MM.1S (cell line): Measurements from ENCODE around the gene AKAP6.
A peak's percentile ranks its signal among the peaks of the same experiment; 100 is the strongest.

Experiments
- DNase-seq: peaks from one replicate; pipeline ENCODE4 v3.0.0-alpha.2; 2015
- H2AFZ ChIP-seq: fragments of 300-600 bp; sonication (generic); 2 replicates; pipeline ENCODE4 v1.6.0; 2016; ENCODE audit warnings: antibody characterized with exemption, low read length
- H3F3A ChIP-seq: fragments of 300-600 bp; sonication (generic); 2 replicates; pipeline ENCODE4 v1.6.1; 2016; ENCODE audit warnings: mild to moderate bottlenecking, antibody characterized with exemption, low read length, moderate library complexity, mixed read lengths; ENCODE audit not compliant: insufficient read depth
- H3K27ac ChIP-seq: fragments of 300-600 bp; sonication (generic); 2 replicates; pipeline ENCODE4 v1.5.1; 2016; ENCODE audit warnings: mild to moderate bottlenecking, low read length
- H3K27me3 ChIP-seq: fragments of 300-600 bp; sonication (generic); replicated peaks from 2 replicates; pipeline ENCODE4 v1.6.0; 2016; ENCODE audit warnings: low read length; ENCODE audit not compliant: insufficient read depth
- H3K36me3 ChIP-seq: fragments of 300-600 bp; sonication (generic); replicated peaks from 2 replicates; pipeline ENCODE4 v1.6.1; 2016; ENCODE audit warnings: mild to moderate bottlenecking, low read length, mixed read lengths; ENCODE audit not compliant: insufficient read depth
- H3K4me1 ChIP-seq: fragments of 300-600 bp; sonication (generic); 2 replicates; pipeline ENCODE4 v1.6.1; 2016; ENCODE audit warnings: low read length, mixed read lengths
- H3K4me2 ChIP-seq: fragments of 300-600 bp; sonication (generic); 2 replicates; pipeline ENCODE4 v1.6.0; 2016; ENCODE audit warnings: low read depth, low read length
- H3K4me3 ChIP-seq: fragments of 300-600 bp; sonication (generic); 2 replicates; pipeline ENCODE4 v1.5.1; 2016; ENCODE audit warnings: low read length, mixed read lengths
- H3K79me2 ChIP-seq: fragments of 300-600 bp; sonication (generic); 2 replicates; pipeline ENCODE4 v1.6.1; 2016; ENCODE audit warnings: mixed run types, low read length, mixed read lengths
- H3K9ac ChIP-seq: fragments of 300-600 bp; sonication (generic); 2 replicates; pipeline ENCODE4 v1.6.1; 2016; ENCODE audit warnings: low read length, mixed read lengths
- H3K9me2 ChIP-seq: fragments of 300-600 bp; sonication (generic); replicated peaks from 2 replicates; pipeline ENCODE4 v1.6.1; 2016; ENCODE audit warnings: mild to moderate bottlenecking, low read length, mixed read lengths; ENCODE audit not compliant: insufficient read depth
- H3K9me3 ChIP-seq: fragments of 300-600 bp; sonication (generic); replicated peaks from 2 replicates; pipeline ENCODE4 v1.6.1; 2016; ENCODE audit warnings: mild to moderate bottlenecking, low read length, mixed read lengths; ENCODE audit not compliant: insufficient read depth
- H4K20me1 ChIP-seq: fragments of 300-600 bp; sonication (generic); 2 replicates; pipeline ENCODE4 v1.6.1; 2016; ENCODE audit warnings: mild to moderate bottlenecking, low read length, moderate library complexity, mixed read lengths; ENCODE audit not compliant: insufficient read depth
- CTCF ChIP-seq: fragments of 300-600 bp; sonication (generic); IDR thresholded peaks from 2 replicates; pipeline ENCODE4 v1.5.1; 2016; ENCODE audit warnings: antibody characterized with exemption, low read length, mixed read lengths
- EZH2 ChIP-seq: fragments of 300-600 bp; sonication (generic); optimal IDR thresholded peaks from 2 replicates; pipeline ENCODE3; 2017; ENCODE audit warnings: low read depth, mild to moderate bottlenecking, antibody characterized with exemption, low read length, mixed read lengths
- EZH2phosphoT487 ChIP-seq: fragments of 300-600 bp; sonication (generic); IDR thresholded peaks from 2 replicates; pipeline ENCODE4 v1.6.1; 2018; ENCODE audit warnings: antibody characterized with exemption, low read length

The AKAP6 gene

GRCh38 chr14:32453857-32454810 lies 125.0 kb downstream of the AKAP6 start:
- H3K27ac ChIP-seq = peak overlapping the region; percentile 10; the same call in 1 of the 2 replicates
- DNase-seq = peak; percentile 28
- H3K9ac ChIP-seq = no peak overlapping the region

GRCh38 chr14:32457213-32457920 lies 128.3 kb downstream of the AKAP6 start:
- Histone ChIP-seq H3K4me1 (peaks cover 4% of the 10 kb centered on the region; the same call in 1 of the 2 replicates), H3K27ac (no peak overlapping the region), H2AFZ (no peak overlapping the region), H3K27me3 (no peaks in the 10 kb centered on the region), H3K4me3 (no peak overlapping the region), H3F3A (no peaks in the 10 kb centered on the region), H3K9ac (no peak overlapping the region), H3K9me2 (no peaks in the 10 kb centered on the region), H3K79me2 (no peaks in the 10 kb centered on the region), H4K20me1 (no peaks in the 10 kb centered on the region), H3K4me2 (no peak overlapping the region), H3K9me3 (no peaks in the 10 kb centered on the region), H3K36me3 (no peaks in the 10 kb centered on the region)
- no peak for TF ChIP-seq EZH2
- TF ChIP-seq CTCF = no peak
- no peak for TF ChIP-seq EZH2phosphoT487
- DNase-seq = no peak

More at GRCh38 chr14:32453857-32454810, 125.0 kb downstream of the AKAP6 start:
- no peaks in the 10 kb centered on the region for H3K9me2 ChIP-seq
- H3K27me3 ChIP-seq = no peaks in the 10 kb centered on the region
- peaks cover 4% of the 10 kb centered on the region; the same call in 1 of the 2 replicates for H3K4me1 ChIP-seq
- TF ChIP-seq CTCF = no peak
- no peaks in the 10 kb centered on the region for H3K36me3 ChIP-seq
- no peaks in the 10 kb centered on the region for H3F3A ChIP-seq
- H4K20me1 ChIP-seq = no peaks in the 10 kb centered on the region
- H3K79me2 ChIP-seq = no peaks in the 10 kb centered on the region
- peak overlapping the region; percentile 3; the same call in 1 of the 2 replicates for H3K4me2 ChIP-seq
- no peak overlapping the region for H3K4me3 ChIP-seq
- H2AFZ ChIP-seq = no peak overlapping the region
- H3K9me3 ChIP-seq = no peaks in the 10 kb centered on the region

DNA sequence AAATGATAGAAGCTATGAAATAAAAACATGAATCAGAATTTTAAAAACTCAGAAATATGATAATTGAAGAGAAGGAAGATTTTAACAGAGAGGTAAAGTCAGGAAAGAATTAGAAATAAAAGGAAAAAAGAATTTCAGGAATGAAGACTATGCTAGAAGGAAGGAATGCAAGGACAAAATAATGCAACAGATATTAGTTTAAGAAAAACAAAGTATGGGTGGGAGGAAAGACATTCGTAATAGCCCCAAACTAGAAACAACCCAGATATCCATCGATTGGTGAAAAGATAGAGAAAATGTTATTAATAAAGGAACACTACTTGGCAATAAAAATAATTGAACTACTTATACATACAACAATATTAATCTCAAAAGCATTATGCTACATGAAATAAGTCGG lies 129.6 kb downstream of the AKAP6 start:
- H3K4me1 ChIP-seq = peaks cover 3% of the 10 kb centered on the region; the same call in 1 of the 2 replicates
- no peaks in the 10 kb centered on the region for H3K9me2 ChIP-seq
- H3K27ac ChIP-seq = no peak overlapping the region
- no peak for TF ChIP-seq EZH2phosphoT487
- no peak for TF ChIP-seq CTCF
- no peak for TF ChIP-seq EZH2
- no peak overlapping the region for H2AFZ ChIP-seq
- H4K20me1 ChIP-seq = no peaks in the 10 kb centered on the region
- no peaks in the 10 kb centered on the region for H3K9me3 ChIP-seq
- H3K79me2 ChIP-seq = no peaks in the 10 kb centered on the region
- H3K4me2 ChIP-seq = no peak overlapping the region
- no peak overlapping the region for H3K4me3 ChIP-seq
- no peak for DNase-seq
- H3K27me3 ChIP-seq = no peaks in the 10 kb centered on the region
- H3K36me3 ChIP-seq = no peaks in the 10 kb centered on the region
- H3K9ac ChIP-seq = no peak overlapping the region
- no peaks in the 10 kb centered on the region for H3F3A ChIP-seq
